ENCODE data around the gene OPN3. TPM values are rescaled to one million over a fixed set of nuclear protein-coding genes. Genes with fewer than 3 reads are reported as not detected.

OPN3 gene, protein sequence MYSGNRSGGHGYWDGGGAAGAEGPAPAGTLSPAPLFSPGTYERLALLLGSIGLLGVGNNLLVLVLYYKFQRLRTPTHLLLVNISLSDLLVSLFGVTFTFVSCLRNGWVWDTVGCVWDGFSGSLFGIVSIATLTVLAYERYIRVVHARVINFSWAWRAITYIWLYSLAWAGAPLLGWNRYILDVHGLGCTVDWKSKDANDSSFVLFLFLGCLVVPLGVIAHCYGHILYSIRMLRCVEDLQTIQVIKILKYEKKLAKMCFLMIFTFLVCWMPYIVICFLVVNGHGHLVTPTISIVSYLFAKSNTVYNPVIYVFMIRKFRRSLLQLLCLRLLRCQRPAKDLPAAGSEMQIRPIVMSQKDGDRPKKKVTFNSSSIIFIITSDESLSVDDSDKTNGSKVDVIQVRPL
- 4.4 and 5.3 TPM in 2 replicates for total RNA-seq

DNA sequence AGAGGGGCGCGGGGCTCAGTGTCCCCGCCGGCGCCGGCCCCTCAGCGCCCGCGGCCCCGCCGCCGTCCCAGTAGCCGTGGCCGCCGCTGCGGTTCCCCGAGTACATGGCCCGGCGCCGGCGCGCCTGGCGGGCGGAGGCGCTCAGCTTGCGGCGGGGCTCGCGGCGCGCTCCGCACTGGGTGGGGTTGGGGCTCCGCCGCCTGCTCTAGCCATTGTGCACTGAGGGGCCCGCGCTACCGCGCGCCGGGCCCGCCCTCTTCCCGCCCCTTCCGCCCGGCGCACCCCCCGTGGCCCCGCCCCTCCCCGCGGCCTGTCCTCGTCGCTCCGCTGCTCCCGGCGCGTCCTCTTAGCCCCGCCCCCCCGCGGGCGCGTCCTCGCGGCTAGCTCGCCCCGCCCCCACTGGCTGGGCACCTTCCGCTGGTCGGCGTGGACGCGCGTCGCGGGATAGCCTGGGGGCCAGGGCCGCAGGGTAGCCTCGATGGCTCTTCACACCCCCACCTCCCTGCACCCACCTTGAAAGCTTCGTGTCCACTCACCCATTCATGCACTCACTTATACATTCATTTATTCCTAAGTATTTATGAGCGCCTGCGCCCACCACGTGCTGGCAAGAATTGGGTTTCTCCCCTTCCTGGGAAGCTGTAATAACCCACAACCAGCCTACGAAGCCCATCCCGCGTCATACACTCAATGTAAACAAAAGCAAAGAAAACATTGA lies at the start of gene OPN3, which contains the start of gene CHML:
TSS of gene OPN3 (minus strand) at position 221 of the 718 bp plus-strand sequence. CDS start at position 106, 115 bp downstream.
TSS of gene CHML (minus strand) at position 221 of the 718 bp plus-strand sequence. CDS start 4,603 bp downstream, outside the sequence.

DNA sequence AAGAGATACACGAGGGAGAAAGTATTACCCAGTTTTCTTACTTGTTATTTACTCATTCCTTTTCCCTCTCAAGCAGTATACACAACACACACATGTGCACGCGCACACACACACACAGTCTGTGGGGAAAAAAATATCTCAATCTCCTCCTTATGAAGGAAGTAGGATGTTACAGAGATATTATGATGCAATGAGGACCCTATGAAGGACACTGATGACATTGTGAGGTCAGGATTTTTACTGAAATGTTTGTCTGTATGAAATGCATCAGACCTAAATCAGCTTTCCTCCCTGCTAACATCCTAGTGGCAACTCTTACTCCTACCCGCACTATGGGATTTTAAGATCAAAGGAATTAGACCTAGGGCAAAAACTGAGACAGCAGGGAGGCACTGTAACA lies 11.8 kb upstream of the OPN3 start, which contains the start of gene WDR64:
TSS of gene WDR64 (plus strand) at position 270 of the 400 bp plus-strand sequence. CDS start 204 bp downstream, outside the sequence.

Other genes starting within 250 kb of the OPN3 start
- gene FH, start 120.6 kb downstream of the OPN3 start, total RNA-seq: 66.2 and 104 TPM in 2 replicates
- gene KMO, start 108.0 kb downstream of the OPN3 start, total RNA-seq: not detected in 2 replicates
- 2.5 and 4.1 TPM in 2 replicates for gene CHML, start within 50 bp of the OPN3 start, total RNA-seq
- gene WDR64, start 11.9 kb upstream of the OPN3 start, total RNA-seq: not detected in 2 replicates
- 1.0 and 1.9 TPM in 2 replicates for gene EXO1, start 207.8 kb upstream of the OPN3 start, total RNA-seq